ENCODE measurements around the gene DAPK1. TPM values are rescaled to one million over a fixed set of nuclear protein-coding genes. Genes with fewer than 3 reads are reported as not detected.

DAPK1 gene
- total and polyA plus RNA-seq, 2 donors (not counting 3 experiments of a cell fraction or from before 2014, with no cell fraction given) = 58.9 to 119 TPM

DNA sequence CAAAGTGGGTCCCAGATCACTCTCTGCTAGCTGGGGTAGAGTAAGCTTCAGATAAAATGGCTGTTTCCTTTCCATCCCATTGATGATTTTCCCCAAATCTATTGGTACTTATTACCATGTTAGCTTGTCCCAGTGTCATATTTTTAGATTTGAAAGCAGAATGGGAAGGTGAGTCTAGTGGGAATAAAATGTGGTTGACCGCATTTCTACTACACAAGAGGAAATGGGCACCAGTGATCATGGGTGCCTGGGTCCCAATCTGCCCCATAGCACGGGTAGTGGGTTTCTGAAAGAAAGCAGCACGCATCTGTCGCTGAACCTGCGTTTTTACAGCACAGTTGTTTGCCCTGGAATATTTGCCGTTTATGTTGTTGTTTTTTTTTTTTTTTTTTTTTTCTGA, 20.1 kb downstream of the DAPK1 start:
- Histone ChIP-seq H3K27ac (ENCODE audit: insufficient read depth, low read depth, low read length) (no peak overlapping the region), H3K27me3 (ENCODE audit: control insufficient read depth in 2 of 2, insufficient read depth in 2 of 2, low read length in 2 of 2) (no peaks in the 10 kb centered on the region), H4K20me1 (replicated peaks; ENCODE audit: control insufficient read depth, extremely low read depth, insufficient read depth, low read length) (no peaks in the 10 kb centered on the region), H3K9ac (replicated peaks; ENCODE audit: extremely low read depth, insufficient read depth, low read length) (no peak overlapping the region), H2AFZ (ENCODE audit: low read depth, low read length) (no peak overlapping the region), H3K36me3 (ENCODE audit: control insufficient read depth in 2 of 2, extremely low read depth in 1 of 2, insufficient read depth in 2 of 2, low read length in 2 of 2) (peaks cover 0 to 2% of the 10 kb centered on the region in 2 experiments), H3K4me1 (ENCODE audit: control insufficient read depth, extremely low read depth, insufficient read depth, low read length) (peaks cover 51% of the 10 kb centered on the region), H3K4me3 (replicated peaks in 1 of 3; ENCODE audit: insufficient read depth in 1 of 3, low read depth in 1 of 3, low read length in 3 of 3) (no peak overlapping the region), H3K9me1 (replicated peaks; ENCODE audit: control insufficient read depth, extremely low read depth, insufficient read depth, low read length) (no peaks in the 10 kb centered on the region), H3K9me3 (replicated peaks; ENCODE audit: control insufficient read depth, insufficient read depth, low read length) (no peaks in the 10 kb centered on the region), H3K4me2 (ENCODE audit: insufficient read depth, low read length) (no peak overlapping the region), H3K79me2 (ENCODE audit: control insufficient read depth, insufficient read depth, low read length) (peaks cover 16% of the 10 kb centered on the region)
- dilution Hi-C loops (cut with MboI; ENCODE audit: extremely low pct_ligation_motif_present, low sequenced_read_pairs) (no loop called here), intact Hi-C loops (cut with micrococcal nuclease) (loop anchor here (2.0 to 5.0 kb wide), 3 partner anchors 51 to 1170 kb away; no protein-coding TSS in a partner anchor)
- no TSS peak for BruUV-seq (replicated peaks)
- CTCF ChIA-PET = no interaction called here
- FAIRE-seq (no peak), DNase-seq (ENCODE audit: low read depth, low spot score) (no peak)
- POLR2A ChIA-PET = interaction anchor here (0.7 kb wide), 1 partner anchor 70 kb away, joined by 6 read pairs; no protein-coding TSS in a partner anchor
- no peak for TF ChIP-seq POLR2A (IDR thresholded peaks at IDR 0.05; ENCODE audit: low read depth, low read length)
- no peak for TF ChIP-seq POLR2AphosphoS5 (IDR thresholded peaks at IDR 0.05; ENCODE audit: insufficient read depth, low read depth, low read length)
- TF ChIP-seq, protein P1, sequence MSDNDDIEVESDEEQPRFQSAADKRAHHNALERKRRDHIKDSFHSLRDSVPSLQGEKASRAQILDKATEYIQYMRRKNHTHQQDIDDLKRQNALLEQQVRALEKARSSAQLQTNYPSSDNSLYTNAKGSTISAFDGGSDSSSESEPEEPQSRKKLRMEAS (IDR thresholded peaks at IDR 0.05; ENCODE audit: insufficient read depth, insufficient read length) = no peak
- no peak for TF ChIP-seq FOS (IDR thresholded peaks at IDR 0.05; ENCODE audit: borderline replicate concordance, insufficient read depth, low read length)
- TF ChIP-seq EZH2 (IDR thresholded peaks at IDR 0.05; ENCODE audit: borderline replicate concordance, low read depth, low read length, severe bottlenecking) = no peak
- no peak for TF ChIP-seq MYC (IDR thresholded peaks at IDR 0.05; ENCODE audit: low read depth, low read length)
- TF ChIP-seq, protein P2, sequence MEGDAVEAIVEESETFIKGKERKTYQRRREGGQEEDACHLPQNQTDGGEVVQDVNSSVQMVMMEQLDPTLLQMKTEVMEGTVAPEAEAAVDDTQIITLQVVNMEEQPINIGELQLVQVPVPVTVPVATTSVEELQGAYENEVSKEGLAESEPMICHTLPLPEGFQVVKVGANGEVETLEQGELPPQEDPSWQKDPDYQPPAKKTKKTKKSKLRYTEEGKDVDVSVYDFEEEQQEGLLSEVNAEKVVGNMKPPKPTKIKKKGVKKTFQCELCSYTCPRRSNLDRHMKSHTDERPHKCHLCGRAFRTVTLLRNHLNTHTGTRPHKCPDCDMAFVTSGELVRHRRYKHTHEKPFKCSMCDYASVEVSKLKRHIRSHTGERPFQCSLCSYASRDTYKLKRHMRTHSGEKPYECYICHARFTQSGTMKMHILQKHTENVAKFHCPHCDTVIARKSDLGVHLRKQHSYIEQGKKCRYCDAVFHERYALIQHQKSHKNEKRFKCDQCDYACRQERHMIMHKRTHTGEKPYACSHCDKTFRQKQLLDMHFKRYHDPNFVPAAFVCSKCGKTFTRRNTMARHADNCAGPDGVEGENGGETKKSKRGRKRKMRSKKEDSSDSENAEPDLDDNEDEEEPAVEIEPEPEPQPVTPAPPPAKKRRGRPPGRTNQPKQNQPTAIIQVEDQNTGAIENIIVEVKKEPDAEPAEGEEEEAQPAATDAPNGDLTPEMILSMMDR (IDR thresholded peaks at IDR 0.05; ENCODE audit: extremely low read depth in 1 of 2, insufficient read depth in 1 of 2, low read depth in 1 of 2, low read length in 2 of 2) = no peak
